CD4-positive, alpha-beta T cell (primary cell): ENCODE results near the gene FGD5. TPM values are rescaled to one million over a fixed set of nuclear protein-coding genes. Genes with fewer than 3 reads are reported as not detected.

Experiments used
- ATAC-seq: fragments of 200-7000 bp; cut with Tn5 transposase; one replicate; pipeline ENCODE4 v1.10.0; 2022; ENCODE audit warnings: mild to moderate bottlenecking; ENCODE audit not compliant: poor library complexity
- CTCF ChIA-PET: fragments of 350-600 bp; sonication (Branson Sonifier 250); formaldehyde crosslinking; loops from one replicate; lab custom pipeline; 2021; ENCODE audit warnings: antibody characterized with exemption, inconsistent platforms; lab: Charles Lee
- POLR2A ChIA-PET: fragments of 350-600 bp; sonication (Branson Sonifier 250); formaldehyde crosslinking; loops from one replicate; lab custom pipeline; 2021; ENCODE audit warnings: antibody characterized with exemption, inconsistent platforms; lab: Charles Lee
- DNase-seq, 14 experiments: peaks; one replicate each; pipeline ENCODE4 v3.0.0-alpha.2; 2013 to 2020; ENCODE audit warnings: mixed read lengths in 2 of 14
- H3K27ac ChIP-seq, 2 donors: one replicate each; pipeline versions ENCODE4 v1.5.1 to v1.7.0; 2013; ENCODE audit warnings: low read length in 2 of 2, low read depth in 1 of 2, mild to moderate bottlenecking in 1 of 2
- H3K27me3 ChIP-seq, 2 experiments: 1 replicate in 1 of 2; 2 replicates in 1 of 2; pipeline versions ENCODE4 v1.6.1 to v1.7.0; 2013; ENCODE audit warnings: low read length in 2 of 2, control low read depth in 1 of 2, mild to moderate bottlenecking in 1 of 2, moderate library complexity in 1 of 2; ENCODE audit not compliant: insufficient read depth in 2 of 2, control insufficient read depth in 1 of 2
- H3K36me3 ChIP-seq: one replicate; pipeline ENCODE4 v1.6.1; 2013; ENCODE audit warnings: low read length, control low read depth; ENCODE audit not compliant: insufficient read depth
- H3K4me1 ChIP-seq: one replicate; pipeline ENCODE4 v1.6.1; 2013; ENCODE audit warnings: low read length, control low read depth; ENCODE audit not compliant: insufficient read depth
- H3K4me3 ChIP-seq: one replicate; pipeline ENCODE4 v1.5.1; 2013; ENCODE audit warnings: mild to moderate bottlenecking, low read length, moderate library complexity
- H3K9me3 ChIP-seq, 2 experiments: 1 replicate in 1 of 2; 2 replicates in 1 of 2; pipeline versions ENCODE4 v1.6.1 to v1.7.0; 2013; ENCODE audit warnings: low read length in 2 of 2, mild to moderate bottlenecking in 2 of 2, control low read depth in 1 of 2, moderate library complexity in 1 of 2; ENCODE audit not compliant: control insufficient read depth in 1 of 2, insufficient read depth in 1 of 2
- H3K27ac Mint-ChIP-seq: one replicate; pipeline ENCODE4 v1.8.0; 2020; ENCODE audit warnings: mixed read lengths
- H3K27me3 Mint-ChIP-seq: one replicate; pipeline ENCODE4 v1.8.0; 2021; ENCODE audit warnings: mixed read lengths
- H3K36me3 Mint-ChIP-seq: one replicate; pipeline ENCODE4 v1.8.0; 2021; ENCODE audit warnings: low read depth, mixed read lengths
- H3K4me1 Mint-ChIP-seq: one replicate; pipeline ENCODE4 v1.8.0; 2021; ENCODE audit warnings: low read depth, mixed read lengths
- H3K4me3 Mint-ChIP-seq: one replicate; pipeline ENCODE4 v1.8.0; 2020; ENCODE audit warnings: mild to moderate bottlenecking, mixed read lengths
- H3K9me3 Mint-ChIP-seq: one replicate; pipeline ENCODE4 v1.8.0; 2020; ENCODE audit warnings: mixed read lengths
- CTCF ChIP-seq: fragments of 200-600 bp; IDR thresholded peaks from one replicate; pipeline ENCODE4 v1.8.0; 2022; ENCODE audit warnings: antibody characterized with exemption, mild to moderate bottlenecking
- intact Hi-C, 2 experiments: fragments of 100-400 bp; cut with DNase I in 1 of 2; cut with micrococcal nuclease in 1 of 2; formaldehyde crosslinking; loops; one replicate each; pipeline versions ENCODE4 v1.15.1 to v1.9.0; 2023 to 2025; cut with DNase I, micrococcal nuclease
- total RNA-seq, 174 experiments: library from RNA in 2 of 174; stranded (reverse) in 2 of 174; gene quantifications; one replicate each; pipeline ENCODE4 v1.2.3 and lab custom pipeline; 2021 to 2026

Gene FGD5
- total RNA-seq, 2 experiments from 2014 or later = not detected

GRCh38 chr3:14863333-14864100, 44.8 kb downstream of the FGD5 start:
- CTCF ChIA-PET = no interaction called here

DNA sequence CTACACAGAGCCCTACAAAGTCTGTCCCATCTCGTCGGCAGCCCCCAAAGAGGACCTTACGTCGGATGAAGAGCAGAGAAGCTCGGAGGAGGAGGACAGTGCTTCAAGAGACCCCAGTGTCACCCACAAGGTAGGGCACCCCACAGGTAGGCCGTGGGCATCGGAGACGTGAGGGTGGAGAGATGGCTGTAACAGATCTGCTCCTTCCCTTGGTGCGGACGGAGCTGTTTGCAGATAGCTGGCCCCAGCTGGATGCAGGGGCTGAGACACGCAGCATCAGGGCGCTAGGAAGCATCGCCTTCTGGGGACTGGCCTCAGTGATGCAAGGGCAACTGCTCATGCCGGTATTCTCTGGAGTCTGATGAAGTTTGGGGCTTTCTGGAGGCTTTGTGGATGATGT, 45.4 kb downstream of the FGD5 start:
- Mint-ChIP-seq H3K4me3 (no peak overlapping the region), H3K27me3 (peaks cover 5% of the 10 kb centered on the region), H3K27ac (no peak overlapping the region), H3K36me3 (no peaks in the 10 kb centered on the region), H3K9me3 (no peaks in the 10 kb centered on the region), H3K4me1 (no peaks in the 10 kb centered on the region)
- ATAC-seq = no peak
- Histone ChIP-seq H3K27ac (no peak overlapping the region), H3K9me3 (no peaks in the 10 kb centered on the region), H3K36me3 (no peaks in the 10 kb centered on the region), H3K4me3 (no peak overlapping the region), H3K27me3 (no peaks in the 10 kb centered on the region), H3K4me1 (no peaks in the 10 kb centered on the region)
- intact Hi-C loops = no loop called here
- DNase-seq = no peak
- TF ChIP-seq CTCF = no peak
- POLR2A ChIA-PET = no interaction called here
- CTCF ChIA-PET = no interaction called here

More at GRCh38 chr3:14863333-14864100, 44.8 kb downstream of the FGD5 start:
- DNase-seq (no peak), ATAC-seq (no peak)
- no peaks in the 10 kb centered on the region for H3K36me3 ChIP-seq
- intact Hi-C loops = no loop called here
- no peaks in the 10 kb centered on the region for H3K4me1 ChIP-seq
- Mint-ChIP-seq H3K27me3 (peaks cover 5% of the 10 kb centered on the region), H3K4me3 (no peak overlapping the region), H3K4me1 (no peaks in the 10 kb centered on the region), H3K27ac (no peak overlapping the region), H3K36me3 (no peaks in the 10 kb centered on the region), H3K9me3 (no peaks in the 10 kb centered on the region)
- TF ChIP-seq CTCF = no peak
- POLR2A ChIA-PET = no interaction called here
- H3K27me3 ChIP-seq = no peaks in the 10 kb centered on the region
- H3K4me3 ChIP-seq = no peak overlapping the region
- no peaks in the 10 kb centered on the region for H3K9me3 ChIP-seq
- no peak overlapping the region for H3K27ac ChIP-seq

DNA sequence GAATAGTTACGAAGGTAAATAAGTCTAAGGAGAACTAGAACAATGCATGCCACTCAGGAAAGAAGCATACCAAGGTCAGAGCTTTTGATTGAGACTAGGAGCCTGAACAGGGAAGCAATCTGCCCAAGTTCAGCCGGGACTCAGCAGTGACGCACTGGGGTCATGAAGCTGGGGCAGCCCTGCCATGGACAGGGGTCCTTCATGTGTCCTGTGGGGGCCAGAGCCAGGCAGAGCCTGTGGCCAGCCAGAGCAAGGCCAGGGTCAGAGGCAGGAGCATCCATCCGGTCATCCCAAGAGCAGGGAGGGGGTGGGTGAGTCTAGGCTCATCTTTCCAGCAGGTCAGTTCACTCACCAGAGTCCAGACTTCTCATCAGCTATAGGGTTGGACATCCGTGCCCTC, 47.9 kb downstream of the FGD5 start:
- H3K27me3 Mint-ChIP-seq = no peaks in the 10 kb centered on the region

More for the DNA sequence above, 47.9 kb downstream of the FGD5 start:
- no peak for TF ChIP-seq CTCF
- POLR2A ChIA-PET = no interaction called here
- Histone ChIP-seq H3K9me3 (no peaks in the 10 kb centered on the region), H3K27me3 (no peaks in the 10 kb centered on the region), H3K27ac (no peak overlapping the region), H3K4me3 (no peak overlapping the region), H3K4me1 (no peaks in the 10 kb centered on the region), H3K36me3 (no peaks in the 10 kb centered on the region)
- Mint-ChIP-seq H3K4me1 (no peaks in the 10 kb centered on the region), H3K4me3 (no peak overlapping the region), H3K9me3 (no peaks in the 10 kb centered on the region), H3K36me3 (no peaks in the 10 kb centered on the region), H3K27ac (no peak overlapping the region)
- DNase-seq (no peak), ATAC-seq (no peak)
- CTCF ChIA-PET = no interaction called here
- intact Hi-C loops = no loop called here
